ENCODE measurements around the gene REELD1.

- no peak for TF ChIP-seq CTCF (conservative IDR thresholded peaks at IDR 0.05 in 1 of 2, IDR thresholded peaks at IDR 0.05 in 1 of 2; ENCODE audit: extremely low read depth in 1 of 2, insufficient read depth in 1 of 2, low read depth in 1 of 2, low read length in 2 of 2)
- TF ChIP-seq EZH2 (IDR thresholded peaks at IDR 0.05; ENCODE audit: borderline replicate concordance, low read length): no peak
Observed at GRCh38 chr4:146232131-146232722, 17.9 kb downstream of the REELD1 start.

Measured in mammary epithelial cell (primary cell).